CD4-positive, alpha-beta T cell treated with Interleukin-4 for 1 hour (primary cell): ENCODE data around the gene ASH1L.
A peak's percentile ranks its signal among the peaks of the same experiment; 100 is the strongest.
"Not testable (repeated sequence)": the region's sequence is repeated elsewhere in the genome, so short reads cannot be mapped to it uniquely, and the experiment has no call there.

ENCODE experiments used
- DNase-seq, 2 donors: peaks; one replicate each; pipeline ENCODE4 v3.0.0-alpha.2; 2020 to 2022

Gene ASH1L

DNA sequence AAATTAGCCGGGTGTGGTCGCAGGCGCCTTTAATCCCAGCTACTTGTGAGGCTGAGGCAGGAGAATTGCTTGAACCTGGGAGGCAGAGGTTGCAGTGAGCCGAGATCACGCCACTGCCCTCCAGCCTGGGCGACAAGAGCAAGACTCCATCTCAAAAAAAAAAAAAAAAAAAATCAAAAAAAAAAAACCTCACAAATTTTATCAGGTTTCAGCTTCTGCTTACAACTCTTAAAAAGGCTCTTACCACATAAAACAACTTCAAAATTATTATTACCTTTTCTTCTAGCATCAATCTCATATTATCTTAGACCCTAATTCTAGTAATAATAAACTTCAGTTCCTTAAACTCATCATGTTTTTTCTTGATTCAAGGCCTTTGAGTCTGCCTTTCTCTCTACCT is 120.2 kb downstream of the ASH1L start:
- DNase-seq: not testable (repeated sequence)

GRCh38 chr1:155437405-155437804 is 125.2 kb downstream of the ASH1L start:
- DNase-seq: no peak

DNA sequence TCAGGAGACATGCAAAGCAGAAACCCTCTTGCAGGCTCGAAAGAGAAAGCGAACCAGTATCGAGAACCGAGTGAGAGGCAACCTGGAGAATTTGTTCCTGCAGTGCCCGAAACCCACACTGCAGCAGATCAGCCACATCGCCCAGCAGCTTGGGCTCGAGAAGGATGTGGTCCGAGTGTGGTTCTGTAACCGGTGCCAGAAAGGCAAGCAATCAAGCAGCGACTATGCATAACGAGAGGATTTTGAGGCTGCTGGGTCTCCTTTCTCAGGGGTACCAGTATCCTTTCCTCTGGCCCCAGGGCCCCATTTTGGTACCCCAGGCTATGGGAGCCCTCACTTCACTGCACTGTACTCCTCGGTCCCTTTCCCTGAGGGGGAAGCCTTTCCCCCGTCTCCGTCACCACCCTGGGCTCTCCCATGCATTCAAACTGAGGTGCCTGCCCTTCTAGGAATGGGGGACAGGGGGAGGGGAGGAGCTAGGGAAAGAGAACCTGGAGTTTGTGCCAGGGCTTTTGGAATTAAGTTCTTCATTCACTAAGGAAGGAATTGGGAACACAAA is 128.7 kb downstream of the ASH1L start:
- not testable (repeated sequence) for DNase-seq

DNA sequence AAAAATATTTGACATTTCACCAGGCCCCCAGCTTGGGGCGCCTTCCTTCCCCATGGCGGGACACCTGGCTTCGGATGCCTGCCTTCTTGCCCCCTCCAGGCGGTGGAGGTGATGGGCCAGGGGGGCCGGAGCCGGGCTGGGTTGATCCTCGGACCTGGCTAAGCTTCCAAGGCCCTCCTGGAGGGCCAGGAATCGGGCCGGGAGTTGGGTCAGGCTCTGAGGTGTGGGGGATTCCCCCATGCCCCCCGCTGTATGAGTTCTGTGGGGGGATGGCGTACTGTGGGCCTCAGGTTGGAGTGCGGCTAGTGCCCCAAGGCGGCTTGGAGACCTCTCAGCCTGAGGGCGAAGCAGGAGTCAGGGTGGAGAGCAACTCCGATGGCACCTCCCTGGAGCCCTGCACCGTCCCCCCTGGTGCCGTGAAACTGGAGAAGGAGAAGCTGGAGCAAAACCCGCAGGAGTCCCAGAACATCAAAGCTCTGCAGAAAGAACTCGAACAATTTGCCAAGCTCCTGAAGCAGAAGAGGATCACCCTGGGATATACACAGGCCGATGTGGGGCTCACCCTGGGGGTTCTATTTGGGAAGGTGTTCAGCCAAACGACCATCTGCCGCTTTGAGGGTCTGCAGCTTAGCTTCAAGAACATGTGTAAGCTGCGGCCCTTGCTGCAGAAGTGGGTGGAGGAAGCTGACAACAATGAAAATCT is 129.3 kb downstream of the ASH1L start:
- not testable (repeated sequence) for DNase-seq

- DNase-seq: no peak
Measured at GRCh38 chr1:155424091-155424490, 138.5 kb downstream of the ASH1L start.

DNA sequence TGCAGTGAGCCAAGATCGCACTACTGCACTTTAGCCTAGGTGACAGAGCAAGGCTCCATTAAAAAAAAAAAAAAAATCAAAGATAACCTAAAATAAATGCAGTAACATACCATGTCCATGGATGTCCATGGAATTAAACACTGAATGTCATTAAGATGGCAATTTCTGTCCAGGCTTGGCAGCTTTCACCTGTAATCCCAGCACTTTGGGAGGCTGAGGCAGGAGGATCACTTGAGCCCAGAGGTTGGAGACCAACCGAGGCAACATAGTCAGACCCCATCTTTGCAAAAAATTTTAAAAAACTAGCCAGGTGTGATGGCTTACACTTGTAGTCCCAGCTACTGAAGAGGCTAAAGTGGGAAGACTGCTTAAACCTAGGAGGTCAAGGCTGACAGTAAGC is 141.8 kb downstream of the ASH1L start:
- no peak for DNase-seq

DNA sequence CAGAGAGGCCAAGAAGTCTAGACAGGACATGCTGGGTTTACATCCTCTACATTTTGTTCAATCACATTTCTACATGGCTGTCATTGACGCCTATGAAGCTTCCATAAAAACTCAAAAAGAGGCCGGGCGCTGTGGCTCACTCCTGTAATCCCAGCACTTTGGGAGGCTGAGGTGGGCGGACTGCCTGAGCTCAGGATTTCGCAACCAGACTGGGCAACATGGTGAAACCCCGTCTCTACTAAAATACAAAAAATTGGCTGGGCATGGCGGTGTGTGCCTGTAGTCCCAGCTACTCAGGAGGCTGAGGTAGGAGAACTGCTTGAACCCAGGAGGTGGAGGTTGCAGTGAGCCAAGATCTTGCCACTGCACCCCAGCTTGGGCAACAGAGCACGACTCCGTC is 150.8 kb downstream of the ASH1L start:
- DNase-seq: not testable (repeated sequence)

DNA sequence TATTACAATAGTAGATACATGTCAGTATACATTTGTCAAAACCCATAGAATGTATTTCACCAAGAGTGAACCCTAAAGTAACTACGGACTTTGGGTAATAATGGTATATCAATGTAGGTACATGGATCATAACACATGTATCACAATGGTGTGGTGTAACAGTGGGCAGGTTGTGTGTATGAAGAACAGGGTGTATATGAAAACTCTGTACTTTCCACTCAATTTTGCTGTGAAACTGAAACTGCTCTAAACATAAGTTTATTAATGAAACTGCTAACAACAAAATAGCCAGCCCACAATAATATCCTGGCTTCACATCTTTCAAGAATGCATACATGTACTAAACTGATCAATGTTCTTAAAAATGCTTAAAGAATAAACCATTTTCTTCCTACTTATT is 151.7 kb downstream of the ASH1L start:
- DNase-seq: no peak

- no peak for DNase-seq
Measured at GRCh38 chr1:155396874-155397476, 165.6 kb downstream of the ASH1L start.

DNA sequence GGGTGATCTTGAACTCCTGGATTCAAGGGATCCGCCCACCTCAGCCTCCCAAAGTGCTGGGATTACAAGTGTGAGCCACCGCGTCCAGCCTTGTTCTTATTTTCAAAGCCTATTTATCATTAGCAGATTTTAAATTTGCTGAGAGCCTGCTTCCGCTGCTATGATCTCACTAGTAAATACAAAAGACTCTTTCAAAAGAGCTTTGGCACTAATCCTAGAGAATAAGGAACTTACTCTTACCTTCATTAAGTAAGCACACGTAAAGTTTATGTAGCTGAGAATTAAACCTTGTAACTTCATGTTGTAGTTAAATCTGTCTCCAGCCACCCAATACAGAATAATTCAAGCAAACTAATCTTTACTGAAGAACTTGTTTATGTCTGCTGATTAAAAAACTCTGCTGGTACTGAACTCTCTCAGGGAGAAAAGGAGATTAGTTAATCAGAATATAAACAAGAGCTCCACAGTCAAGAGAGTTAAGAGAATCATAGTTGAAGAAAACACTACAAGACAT is 169.6 kb downstream of the ASH1L start:
- no peak for DNase-seq

- no peak for DNase-seq
Measured at GRCh38 chr1:155389826-155390225, 172.8 kb downstream of the ASH1L start.

- not testable (repeated sequence) for DNase-seq
Measured at GRCh38 chr1:155385836-155386235, 176.8 kb downstream of the ASH1L start.

DNA sequence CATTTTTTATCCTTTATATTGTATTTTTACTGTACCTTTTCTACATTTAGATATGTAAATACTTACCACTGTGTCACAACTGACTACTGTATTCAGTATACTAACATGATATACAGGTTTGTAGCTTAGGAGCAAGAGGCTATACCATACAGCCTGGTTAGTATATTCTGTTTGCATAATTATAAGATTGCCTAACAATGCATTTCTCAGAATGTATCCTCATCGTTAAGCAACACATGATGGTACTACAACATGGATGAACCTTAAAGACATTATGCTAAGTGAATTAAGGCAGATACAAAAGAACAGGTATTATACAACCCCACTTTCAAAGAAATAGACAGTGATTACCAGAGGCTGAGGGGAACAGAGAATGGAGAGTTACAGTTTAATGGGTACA is 179.2 kb downstream of the ASH1L start:
- no peak for DNase-seq

DNA sequence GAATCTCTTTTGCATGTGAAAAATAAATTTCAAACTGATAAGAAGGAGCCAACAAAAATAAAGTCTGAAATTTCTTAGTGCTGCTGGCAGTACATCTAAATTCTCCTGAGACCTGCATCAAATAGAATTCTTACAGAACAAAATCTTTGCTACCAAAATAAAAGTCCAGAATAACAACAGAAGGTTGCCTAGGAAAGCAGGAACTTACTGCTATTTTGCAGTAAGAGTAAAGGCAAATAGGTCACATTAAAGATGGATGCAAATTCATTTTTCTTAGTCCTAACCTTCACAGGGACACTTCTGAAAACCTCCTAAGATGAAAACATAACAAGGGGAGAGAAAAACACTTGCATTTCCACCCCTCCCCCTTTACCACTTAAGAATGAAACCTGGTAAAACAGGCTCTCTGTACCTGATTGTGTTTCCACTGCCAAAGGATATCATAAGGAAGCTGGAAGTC is 182.9 kb downstream of the ASH1L start:
- peak in 1 of 2 donors; percentile 10 for DNase-seq

DNA sequence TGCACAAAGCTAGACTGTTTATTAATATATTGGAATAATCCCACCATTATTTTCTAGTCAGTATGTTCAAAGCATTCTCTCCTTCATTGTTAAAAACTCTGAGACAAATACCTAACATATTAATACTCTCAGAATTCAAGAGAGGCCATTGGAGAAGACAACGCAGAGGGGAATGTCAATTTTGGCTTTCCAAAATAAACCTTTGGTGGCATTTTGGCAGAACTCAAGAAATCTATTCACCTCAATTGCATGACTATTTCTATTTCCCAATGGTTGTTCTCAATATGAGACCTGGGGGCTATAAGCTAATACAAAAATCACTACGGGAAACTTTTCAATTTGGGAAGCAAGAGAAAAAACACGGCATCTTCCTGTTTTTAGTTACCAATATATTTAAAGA is 183.4 kb downstream of the ASH1L start:
- no peak for DNase-seq

GRCh38 chr1:155360051-155360450 is 202.6 kb downstream of the ASH1L start:
- DNase-seq: no peak

DNA sequence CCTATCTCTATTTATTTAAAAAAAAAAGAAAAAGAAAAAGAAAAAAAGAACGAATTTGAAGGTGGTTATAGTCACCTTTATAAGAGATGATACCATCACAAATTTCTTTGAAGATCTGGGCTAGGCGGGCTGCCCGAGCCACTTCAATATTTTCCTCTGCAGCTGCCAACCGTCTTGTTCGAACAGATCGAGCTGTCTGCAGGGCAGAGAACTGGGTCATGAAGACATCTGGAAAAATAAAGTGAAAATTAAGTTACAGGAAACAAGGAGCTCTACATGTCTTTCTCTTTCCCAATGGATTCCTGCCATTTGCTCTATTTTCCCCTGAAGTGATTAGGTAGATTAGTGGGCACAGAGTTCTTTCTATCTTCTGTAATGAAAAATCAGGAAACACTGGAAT is 210.0 kb downstream of the ASH1L start:
- no peak for DNase-seq

- DNase-seq: no peak
Measured at GRCh38 chr1:155342842-155343241, 219.8 kb downstream of the ASH1L start.

GRCh38 chr1:155339515-155340097 is 223.0 kb downstream of the ASH1L start:
- DNase-seq: no peak

- no peak for DNase-seq
Measured at GRCh38 chr1:155334962-155335361, 227.6 kb downstream of the ASH1L start.

DNA sequence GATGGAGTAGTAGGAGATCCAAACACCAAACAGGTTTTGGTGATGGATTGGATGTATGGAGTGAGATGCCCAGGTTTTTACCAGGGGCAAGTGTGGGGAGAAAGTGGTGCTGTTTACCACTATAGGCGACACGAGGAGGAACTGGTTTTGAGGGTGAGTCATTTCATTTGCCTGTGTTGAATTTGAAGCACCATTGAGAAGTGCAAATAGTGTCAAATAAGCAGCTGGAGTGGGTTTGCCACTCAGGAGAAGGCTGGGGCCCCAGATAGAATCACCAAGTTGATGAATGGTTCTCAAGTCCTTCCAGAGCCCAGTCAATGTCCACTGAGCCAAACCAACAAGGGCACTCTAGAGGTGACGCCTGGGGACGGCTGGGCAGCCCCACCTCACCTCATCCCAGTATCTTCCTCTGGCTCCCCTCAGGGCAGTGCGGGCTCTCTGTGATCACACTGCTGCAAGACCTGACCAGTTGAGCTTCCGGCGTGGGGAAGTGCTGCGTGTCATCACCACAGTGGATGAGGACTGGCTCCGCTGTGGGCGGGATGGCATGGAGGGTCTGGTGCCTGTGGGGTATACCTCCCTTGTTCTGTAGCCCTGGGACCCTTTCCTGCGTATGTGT is 232.5 kb downstream of the ASH1L start:
- no peak for DNase-seq

DNA sequence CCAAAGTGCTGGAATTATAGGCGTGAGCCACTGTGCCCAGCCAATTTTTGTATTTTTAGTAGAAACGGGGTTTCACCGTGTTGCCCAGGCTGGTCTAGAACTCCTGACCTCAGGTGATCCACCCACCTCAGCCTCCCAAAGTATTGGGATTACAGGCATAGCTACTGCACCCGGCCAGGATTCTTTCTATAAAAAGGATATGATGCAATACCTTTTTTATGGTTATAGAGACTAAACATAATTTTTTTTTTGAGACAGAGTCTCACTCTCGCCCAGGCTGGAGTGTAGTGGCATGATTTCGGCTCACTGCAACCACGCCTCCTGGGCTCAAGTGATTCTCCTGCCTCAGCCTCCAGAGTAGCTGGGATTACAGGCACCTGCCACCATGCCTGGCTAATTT is 233.7 kb downstream of the ASH1L start:
- not testable (repeated sequence) for DNase-seq

DNA sequence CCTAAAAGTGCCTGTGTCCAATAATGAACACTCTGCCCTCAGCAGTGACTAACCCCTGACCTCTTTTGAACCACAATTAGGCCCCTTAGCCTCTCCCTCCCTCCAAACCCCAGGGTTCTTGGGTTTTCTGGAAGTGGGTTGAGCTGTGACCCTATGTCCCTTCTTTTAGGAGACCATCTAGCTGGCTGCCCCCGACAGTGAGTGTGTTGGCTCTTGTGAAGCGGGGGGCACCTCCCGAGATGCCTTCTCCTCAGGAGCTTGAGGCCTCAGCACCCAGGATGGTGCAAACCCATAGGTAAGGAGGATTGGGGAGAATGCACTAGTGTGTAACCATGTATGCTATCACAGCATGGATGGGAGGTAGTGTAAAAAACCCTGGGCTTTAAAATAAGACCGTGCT is 234.6 kb downstream of the ASH1L start:
- DNase-seq: no peak
